MM.1S (cell line): Measurements from ENCODE around the gene BMP2K.

Source experiments
- DNase-seq: peaks from one replicate; pipeline ENCODE4 v3.0.0-alpha.2; 2015
- H2AFZ ChIP-seq: fragments of 300-600 bp; sonication (generic); 2 replicates; pipeline ENCODE4 v1.6.0; 2016; ENCODE audit warnings: antibody characterized with exemption, low read length
- H3F3A ChIP-seq: fragments of 300-600 bp; sonication (generic); 2 replicates; pipeline ENCODE4 v1.6.1; 2016; ENCODE audit warnings: mild to moderate bottlenecking, antibody characterized with exemption, low read length, moderate library complexity, mixed read lengths; ENCODE audit not compliant: insufficient read depth
- H3K27ac ChIP-seq: fragments of 300-600 bp; sonication (generic); 2 replicates; pipeline ENCODE4 v1.5.1; 2016; ENCODE audit warnings: mild to moderate bottlenecking, low read length
- H3K27me3 ChIP-seq: fragments of 300-600 bp; sonication (generic); replicated peaks from 2 replicates; pipeline ENCODE4 v1.6.0; 2016; ENCODE audit warnings: low read length; ENCODE audit not compliant: insufficient read depth
- H3K36me3 ChIP-seq: fragments of 300-600 bp; sonication (generic); replicated peaks from 2 replicates; pipeline ENCODE4 v1.6.1; 2016; ENCODE audit warnings: mild to moderate bottlenecking, low read length, mixed read lengths; ENCODE audit not compliant: insufficient read depth
- H3K4me1 ChIP-seq: fragments of 300-600 bp; sonication (generic); 2 replicates; pipeline ENCODE4 v1.6.1; 2016; ENCODE audit warnings: low read length, mixed read lengths
- H3K4me2 ChIP-seq: fragments of 300-600 bp; sonication (generic); 2 replicates; pipeline ENCODE4 v1.6.0; 2016; ENCODE audit warnings: low read depth, low read length
- H3K4me3 ChIP-seq: fragments of 300-600 bp; sonication (generic); 2 replicates; pipeline ENCODE4 v1.5.1; 2016; ENCODE audit warnings: low read length, mixed read lengths
- H3K79me2 ChIP-seq: fragments of 300-600 bp; sonication (generic); 2 replicates; pipeline ENCODE4 v1.6.1; 2016; ENCODE audit warnings: mixed run types, low read length, mixed read lengths
- H3K9ac ChIP-seq: fragments of 300-600 bp; sonication (generic); 2 replicates; pipeline ENCODE4 v1.6.1; 2016; ENCODE audit warnings: low read length, mixed read lengths
- H3K9me2 ChIP-seq: fragments of 300-600 bp; sonication (generic); replicated peaks from 2 replicates; pipeline ENCODE4 v1.6.1; 2016; ENCODE audit warnings: mild to moderate bottlenecking, low read length, mixed read lengths; ENCODE audit not compliant: insufficient read depth
- H3K9me3 ChIP-seq: fragments of 300-600 bp; sonication (generic); replicated peaks from 2 replicates; pipeline ENCODE4 v1.6.1; 2016; ENCODE audit warnings: mild to moderate bottlenecking, low read length, mixed read lengths; ENCODE audit not compliant: insufficient read depth
- H4K20me1 ChIP-seq: fragments of 300-600 bp; sonication (generic); 2 replicates; pipeline ENCODE4 v1.6.1; 2016; ENCODE audit warnings: mild to moderate bottlenecking, low read length, moderate library complexity, mixed read lengths; ENCODE audit not compliant: insufficient read depth
- CTCF ChIP-seq: fragments of 300-600 bp; sonication (generic); IDR thresholded peaks from 2 replicates; pipeline ENCODE4 v1.5.1; 2016; ENCODE audit warnings: antibody characterized with exemption, low read length, mixed read lengths
- EZH2 ChIP-seq: fragments of 300-600 bp; sonication (generic); optimal IDR thresholded peaks from 2 replicates; pipeline ENCODE3; 2017; ENCODE audit warnings: low read depth, mild to moderate bottlenecking, antibody characterized with exemption, low read length, mixed read lengths
- EZH2phosphoT487 ChIP-seq: fragments of 300-600 bp; sonication (generic); IDR thresholded peaks from 2 replicates; pipeline ENCODE4 v1.6.1; 2018; ENCODE audit warnings: antibody characterized with exemption, low read length

Gene BMP2K

GRCh38 chr4:78770091-78770642 lies 6.0 kb upstream of the BMP2K start:
- Histone ChIP-seq H3K4me2 (no peak overlapping the region), H4K20me1 (no peaks in the 10 kb centered on the region), H3F3A (peaks cover 30% of the 10 kb centered on the region), H3K79me2 (no peaks in the 10 kb centered on the region), H3K4me1 (peaks cover 44% of the 10 kb centered on the region), H3K4me3 (no peak overlapping the region), H3K9me3 (no peaks in the 10 kb centered on the region), H3K9me2 (no peaks in the 10 kb centered on the region), H3K36me3 (no peaks in the 10 kb centered on the region), H2AFZ (no peak overlapping the region), H3K9ac (no peak overlapping the region), H3K27me3 (no peaks in the 10 kb centered on the region), H3K27ac (no peak overlapping the region)
- TF ChIP-seq CTCF, result no peak
- no peak for TF ChIP-seq EZH2phosphoT487
- DNase-seq, result no peak

GRCh38 chr4:78772526-78773091 lies 3.5 kb upstream of the BMP2K start:
- H3K27me3 ChIP-seq, result no peaks in the 10 kb centered on the region
- no peaks in the 10 kb centered on the region for H3K9me3 ChIP-seq

GRCh38 chr4:78774417-78774816 lies 1.7 kb upstream of the BMP2K start:
- Histone ChIP-seq H3K4me1 (peaks cover 19% of the 10 kb centered on the region), H3K9me2 (no peaks in the 10 kb centered on the region), H3K9ac (no peak overlapping the region), H3K36me3 (no peaks in the 10 kb centered on the region), H3K9me3 (no peaks in the 10 kb centered on the region), H4K20me1 (no peaks in the 10 kb centered on the region), H3K79me2 (peaks cover 28% of the 10 kb centered on the region), H3K27me3 (no peaks in the 10 kb centered on the region), H3K4me3 (no peak overlapping the region), H3K4me2 (peak overlapping the region; percentile 90), H3K27ac (peak overlapping the region; percentile 71; the same call in 1 of the 2 replicates), H2AFZ (no peak overlapping the region), H3F3A (0 out of 2 replicates have a peak, but pooled peaks cover 4% of the 10 kb centered on the region)
- TF ChIP-seq CTCF (no peak), EZH2phosphoT487 (no peak), EZH2 (no peak)
- peak; percentile 50 for DNase-seq

More at GRCh38 chr4:78772526-78773091, 3.5 kb upstream of the BMP2K start:
- H3K9ac ChIP-seq, result no peak overlapping the region
- peaks cover 26% of the 10 kb centered on the region for H3K4me1 ChIP-seq
- H3K9me2 ChIP-seq, result no peaks in the 10 kb centered on the region
- TF ChIP-seq EZH2phosphoT487 (no peak), EZH2 (no peak), CTCF (no peak)
- no peaks in the 10 kb centered on the region for H3K36me3 ChIP-seq
- peaks cover 11% of the 10 kb centered on the region for H3F3A ChIP-seq
- H3K79me2 ChIP-seq, result peaks cover 10% of the 10 kb centered on the region
- no peak for DNase-seq
- no peaks in the 10 kb centered on the region for H4K20me1 ChIP-seq
- H3K4me3 ChIP-seq, result no peak overlapping the region
- no peak overlapping the region for H3K4me2 ChIP-seq
- no peak overlapping the region for H2AFZ ChIP-seq
- no peak overlapping the region for H3K27ac ChIP-seq
